Umbilical cord (tissue), 2 donors: ENCODE measurements around the gene ATG7. TPM values are rescaled to one million over a fixed set of nuclear protein-coding genes. Genes with fewer than 3 reads are reported as not detected.

Experiments
- DNase-seq: peaks from one replicate; pipeline ENCODE4 v3.0.0-alpha.2; 2015; ENCODE audit warnings: low spot score
- total RNA-seq: library from RNA; depleted of rRNA; stranded (reverse); fragments of >200 nt; gene quantifications from one replicate; pipeline ENCODE4 v1.2.3, GENCODE V29; 2014; ENCODE audit warnings: low replicate concordance; ENCODE audit not compliant: insufficient read depth

The ATG7 gene
- total RNA-seq, 1 donor from 2014 or later: 71.7 TPM

- DNase-seq: no peak
Observed at GRCh38 chr3:11536132-11536935, 264.1 kb downstream of the ATG7 start.

- no peak for DNase-seq
Observed at GRCh38 chr3:11536936-11537612, 264.9 kb downstream of the ATG7 start.

DNA sequence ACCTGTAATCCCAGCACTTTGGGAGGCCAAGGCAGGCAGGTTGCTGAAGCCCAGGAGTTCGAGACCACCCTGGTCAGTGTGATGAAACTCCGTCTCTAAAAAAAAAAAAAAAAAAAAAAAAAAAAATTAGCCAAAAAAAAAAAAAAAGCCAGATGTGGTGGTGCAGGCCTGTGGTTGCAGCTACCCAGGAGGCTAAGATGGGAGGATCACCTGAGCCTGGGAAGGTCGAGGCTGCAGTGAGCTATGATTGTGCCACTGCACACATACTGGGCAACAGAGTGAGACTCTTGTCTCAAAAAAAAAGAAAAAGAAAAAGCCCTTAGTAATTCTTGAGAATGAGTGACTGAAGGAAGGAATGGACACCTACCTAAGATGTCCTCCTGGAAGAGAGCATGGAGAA is 266.4 kb downstream of the ATG7 start:
- DNase-seq: no peak

DNA sequence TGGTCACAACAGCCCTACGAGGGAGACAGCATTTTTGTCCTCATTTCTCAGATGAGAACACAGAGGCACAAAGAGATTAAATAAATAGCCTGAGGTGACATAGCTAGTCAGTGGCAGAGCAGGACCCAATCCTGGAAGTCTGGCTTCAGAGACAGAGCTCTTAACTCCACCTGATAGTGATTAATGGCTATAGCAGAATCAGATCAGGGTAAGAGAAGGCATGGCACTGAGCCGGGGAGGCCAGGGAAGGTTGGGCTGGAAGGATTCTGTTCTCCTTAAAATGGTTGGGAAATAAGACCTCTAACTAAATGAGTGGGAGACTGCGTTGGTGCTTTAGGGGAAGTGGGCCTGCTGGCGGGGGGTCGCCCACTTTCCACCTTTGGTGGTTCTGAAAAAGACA is 267.0 kb downstream of the ATG7 start:
- no peak for DNase-seq

- peak; percentile 40 for DNase-seq
Observed at GRCh38 chr3:11539677-11540076, 267.5 kb downstream of the ATG7 start.

GRCh38 chr3:11541321-11542303 is 269.4 kb downstream of the ATG7 start:
- DNase-seq: no peak

DNA sequence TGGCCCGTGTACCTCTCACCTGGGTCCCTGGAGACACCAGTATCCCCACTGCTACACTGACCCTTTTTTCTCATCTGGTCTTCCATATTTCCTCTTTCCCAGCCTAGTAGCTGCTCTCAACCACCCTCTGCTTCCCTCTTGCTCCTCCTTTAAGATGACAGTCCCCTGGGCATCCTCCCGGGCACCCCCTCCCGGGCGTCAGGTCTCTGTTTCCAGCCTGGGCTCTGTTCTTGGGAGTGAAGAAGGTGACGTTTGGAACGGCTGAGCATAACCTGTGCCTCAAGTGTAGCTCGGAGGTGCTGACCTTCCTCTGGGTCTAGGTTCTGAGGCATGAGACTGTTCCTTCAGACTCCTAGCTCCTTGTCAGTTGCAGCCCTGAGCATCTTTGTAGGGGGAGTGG is 270.4 kb downstream of the ATG7 start:
- DNase-seq: no peak

DNA sequence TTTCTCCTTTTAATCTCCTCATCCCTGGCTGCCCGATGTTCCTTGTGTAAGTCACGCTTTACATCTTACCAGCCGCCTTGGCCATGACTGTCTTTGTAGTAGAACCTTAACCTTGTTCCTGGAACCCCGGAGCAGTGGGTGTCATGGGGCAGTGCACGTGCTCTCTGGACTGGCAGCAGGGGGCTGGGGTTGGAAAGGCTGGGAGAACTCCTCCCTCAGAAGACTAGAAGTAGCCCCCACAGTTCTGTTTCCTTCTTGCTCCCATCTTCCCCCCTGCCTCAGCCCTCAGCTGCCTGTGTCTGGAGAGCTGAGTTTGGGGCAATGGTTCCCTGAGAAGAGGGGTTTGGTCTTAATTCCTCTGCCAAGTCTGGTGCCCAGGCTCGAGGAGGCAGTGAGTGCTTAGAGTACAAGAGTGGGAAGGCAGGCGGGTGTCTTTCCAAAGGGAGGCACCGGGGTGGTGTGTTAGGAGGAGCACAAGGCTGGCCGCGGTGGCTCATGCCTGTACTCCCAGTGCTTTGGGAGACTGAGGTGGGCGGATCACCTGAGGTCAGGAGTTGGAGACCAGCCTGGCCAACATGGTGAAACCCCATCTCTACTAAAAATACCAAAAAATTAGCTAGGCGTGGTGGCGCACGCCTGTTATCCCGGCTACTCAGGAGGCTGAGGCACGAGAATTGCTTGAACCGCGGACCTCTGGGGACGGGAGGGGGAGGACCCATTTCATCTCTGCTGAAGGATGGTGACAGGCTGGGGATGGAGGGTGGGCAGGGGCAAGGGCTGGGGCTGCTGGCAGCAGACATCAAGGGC is 271.1 kb downstream of the ATG7 start:
- DNase-seq: no peak

DNA sequence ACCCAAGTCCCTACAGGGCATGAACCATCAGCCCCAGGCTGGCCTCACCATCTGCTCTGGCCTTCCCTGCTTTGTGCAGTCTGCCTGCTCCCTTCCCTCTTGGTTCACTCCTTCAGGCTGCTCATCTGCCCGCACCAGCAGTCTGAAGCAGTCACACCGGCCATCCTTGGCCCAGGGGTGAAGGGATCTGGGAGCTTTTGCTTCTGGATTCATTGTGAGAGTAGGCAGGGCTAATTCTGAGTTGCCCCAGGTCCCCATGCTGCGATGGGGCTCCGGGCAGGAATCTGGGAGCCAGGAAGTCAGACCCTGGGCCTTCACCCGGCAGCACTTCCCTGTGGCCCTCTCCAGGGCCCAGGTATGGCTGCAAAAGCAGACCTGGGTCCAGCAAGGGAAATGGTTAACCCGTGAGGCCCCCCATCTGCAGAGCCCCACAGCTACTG is 271.8 kb downstream of the ATG7 start:
- no peak for DNase-seq

- DNase-seq: no peak
Observed at GRCh38 chr3:11544412-11545181, 272.4 kb downstream of the ATG7 start.

- no peak for DNase-seq
Observed at GRCh38 chr3:11545186-11545851, 273.1 kb downstream of the ATG7 start.

DNA sequence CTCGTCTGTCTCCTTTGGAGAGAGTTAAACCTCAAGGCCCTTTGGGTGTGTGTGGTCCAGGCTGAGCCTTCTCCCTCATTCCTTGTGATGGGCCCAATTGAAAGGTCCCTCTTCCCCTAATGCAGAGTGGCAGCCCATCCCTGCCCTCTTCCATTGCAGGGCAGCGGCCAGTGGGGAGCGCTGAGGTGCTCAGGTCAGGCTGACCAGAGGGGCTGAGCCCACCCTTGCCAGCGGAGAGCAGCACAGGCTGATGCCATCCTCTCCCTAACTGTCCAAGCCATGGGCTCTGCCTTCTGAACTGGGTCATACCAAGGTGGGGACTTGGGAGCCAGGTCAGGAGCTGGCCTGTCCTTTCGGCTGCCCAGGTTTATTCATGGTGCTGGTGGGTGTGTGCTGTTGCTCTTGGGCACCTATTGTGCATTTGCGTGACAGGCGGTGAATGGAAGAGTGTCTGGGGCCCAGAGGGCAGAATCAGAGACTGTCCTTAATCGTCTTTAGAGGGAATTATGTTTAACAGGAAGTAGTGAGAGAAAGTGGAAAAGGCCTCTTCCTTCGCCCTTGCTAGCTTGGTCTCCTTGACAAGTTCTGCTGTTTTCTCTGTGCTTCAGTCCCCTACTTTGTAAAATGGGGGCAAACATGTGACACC is 274.6 kb downstream of the ATG7 start:
- no peak for DNase-seq

GRCh38 chr3:11547498-11547897 is 275.3 kb downstream of the ATG7 start:
- no peak for DNase-seq

DNA sequence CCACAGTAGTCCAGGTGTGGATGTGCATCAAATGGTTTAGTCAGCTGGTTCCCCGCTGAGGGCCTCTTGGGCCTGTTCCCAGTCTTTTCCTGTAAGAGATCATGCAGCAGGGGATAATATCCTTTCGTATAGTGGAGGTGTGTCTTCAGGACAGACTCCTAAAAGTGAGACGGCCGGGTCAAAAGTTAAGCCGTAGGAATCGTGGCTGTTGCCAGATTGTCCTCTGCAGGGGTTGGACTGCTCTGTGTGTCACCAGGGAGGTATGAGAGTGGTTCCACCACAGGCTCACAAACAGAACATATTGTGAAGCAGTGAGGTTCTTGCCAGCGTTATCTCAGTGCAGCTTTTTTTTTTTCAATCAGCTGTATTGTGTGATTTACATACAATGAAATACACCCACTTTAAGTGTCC is 276.5 kb downstream of the ATG7 start:
- DNase-seq: no peak

GRCh38 chr3:11549580-11550140 is 277.5 kb downstream of the ATG7 start:
- no peak for DNase-seq

GRCh38 chr3:11551036-11551435 is 278.8 kb downstream of the ATG7 start:
- DNase-seq: no peak

- no peak for DNase-seq
Observed at GRCh38 chr3:11552289-11553264, 280.4 kb downstream of the ATG7 start.
